ENCODE measurements around the gene IKZF3.
A peak's percentile ranks its signal among the peaks of the same experiment; 100 is the strongest.
"Not testable (repeated sequence)": the region's sequence is repeated elsewhere in the genome, so short reads cannot be mapped to it uniquely, and the experiment has no call there.

IKZF3 gene

DNA sequence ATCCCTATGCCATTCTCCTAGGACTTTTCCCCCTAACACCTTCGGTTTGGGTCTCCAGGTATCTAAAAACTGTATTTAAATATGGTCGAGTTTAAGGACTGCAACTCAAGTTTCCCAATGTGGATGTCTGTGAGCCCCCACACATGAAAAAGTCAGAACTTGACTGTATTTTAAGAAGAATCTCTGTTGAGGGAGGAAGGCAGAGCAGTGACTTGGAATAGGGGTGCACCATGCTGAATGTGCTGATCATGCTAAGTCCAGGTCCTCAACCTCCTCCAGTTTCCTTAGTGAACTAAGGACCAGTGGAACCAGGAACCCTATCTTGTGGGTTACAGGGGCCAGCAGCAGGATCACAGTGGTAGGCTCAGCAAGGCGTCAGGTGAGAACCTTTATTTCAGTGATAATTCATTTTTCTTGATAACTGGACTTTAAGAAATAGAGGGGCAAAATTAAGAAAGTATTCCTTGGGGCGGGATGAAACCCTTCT is 106.9 kb downstream of the IKZF3 start:
- no peak for DNase-seq (ENCODE audit: low read depth in 2 of 3, low spot score in 1 of 3)

DNA sequence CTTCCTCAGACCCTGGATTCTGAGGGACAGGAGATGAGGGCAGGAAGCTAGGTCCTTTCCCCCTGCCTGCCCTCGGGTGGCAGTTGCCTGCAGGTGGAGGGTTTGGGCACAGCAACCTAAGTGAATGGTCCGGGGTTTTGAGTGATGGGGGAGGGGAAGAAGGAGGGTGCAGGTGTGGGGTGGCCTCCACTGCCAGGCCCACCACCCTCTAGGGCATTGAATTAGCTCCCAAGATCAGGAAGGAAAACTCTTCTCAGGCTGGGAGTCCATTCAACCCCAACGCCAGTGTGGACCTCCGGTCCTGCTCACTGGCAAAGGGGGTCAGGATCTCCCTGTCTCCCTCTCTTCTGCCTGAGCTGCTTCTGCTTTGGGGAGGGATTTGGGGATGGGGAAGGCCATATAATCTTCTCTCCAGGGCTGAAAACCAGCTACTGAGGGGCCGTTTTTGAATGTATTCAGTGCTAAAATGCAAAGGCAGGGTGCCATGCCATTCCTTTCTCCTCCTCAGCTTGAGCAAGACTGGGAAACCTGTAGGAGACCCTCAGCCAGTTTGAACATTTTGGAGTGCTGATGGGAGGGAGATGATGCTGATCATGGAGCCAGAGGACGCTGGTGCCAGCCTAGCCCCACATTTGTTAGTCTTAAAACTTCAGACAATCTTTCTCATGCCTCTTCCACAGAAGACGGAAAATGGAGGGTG is 107.6 kb downstream of the IKZF3 start:
- DNase-seq (ENCODE audit: low read depth in 2 of 3, low spot score in 1 of 3), result no peak

DNA sequence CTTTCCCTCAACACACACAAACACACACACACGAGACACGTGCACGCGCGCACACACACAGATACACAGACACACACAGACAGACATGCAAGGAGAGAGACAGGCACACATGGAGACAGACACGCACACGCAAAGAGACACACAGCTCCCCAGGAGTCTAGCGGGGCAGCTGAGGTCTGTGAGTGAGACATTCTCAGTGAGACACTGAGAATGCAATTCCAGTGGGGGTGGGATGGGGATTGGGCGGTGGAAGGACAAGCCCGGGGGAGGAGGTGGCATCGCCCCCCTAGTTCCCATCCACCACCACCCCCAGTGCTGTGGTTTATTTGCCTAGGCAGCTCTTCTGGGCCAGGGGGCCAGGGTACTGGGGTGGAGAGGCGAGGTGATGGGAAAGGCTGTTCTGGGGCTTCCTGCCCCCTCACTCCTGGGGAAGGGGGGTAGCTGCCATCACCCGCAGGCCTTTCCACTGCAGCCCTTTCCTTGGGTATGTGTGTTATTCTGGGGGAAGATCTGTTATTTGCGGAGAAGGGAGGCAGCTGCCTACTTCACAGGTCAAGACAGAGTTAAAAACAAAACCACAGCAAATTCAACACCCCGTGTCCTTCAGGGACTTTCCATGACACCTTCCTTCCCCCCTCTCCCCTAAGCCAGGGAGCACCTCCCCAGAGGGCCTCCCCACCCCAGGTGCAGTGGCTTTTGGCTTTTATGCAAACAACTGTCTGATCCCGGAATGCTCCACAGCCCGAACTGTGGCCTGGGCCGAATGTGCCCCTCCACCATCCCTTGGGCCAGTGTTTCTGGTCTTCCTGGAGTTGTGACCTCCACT is 108.3 kb downstream of the IKZF3 start:
- no peak for DNase-seq (ENCODE audit: low read depth in 2 of 3, low spot score in 1 of 3)

DNA sequence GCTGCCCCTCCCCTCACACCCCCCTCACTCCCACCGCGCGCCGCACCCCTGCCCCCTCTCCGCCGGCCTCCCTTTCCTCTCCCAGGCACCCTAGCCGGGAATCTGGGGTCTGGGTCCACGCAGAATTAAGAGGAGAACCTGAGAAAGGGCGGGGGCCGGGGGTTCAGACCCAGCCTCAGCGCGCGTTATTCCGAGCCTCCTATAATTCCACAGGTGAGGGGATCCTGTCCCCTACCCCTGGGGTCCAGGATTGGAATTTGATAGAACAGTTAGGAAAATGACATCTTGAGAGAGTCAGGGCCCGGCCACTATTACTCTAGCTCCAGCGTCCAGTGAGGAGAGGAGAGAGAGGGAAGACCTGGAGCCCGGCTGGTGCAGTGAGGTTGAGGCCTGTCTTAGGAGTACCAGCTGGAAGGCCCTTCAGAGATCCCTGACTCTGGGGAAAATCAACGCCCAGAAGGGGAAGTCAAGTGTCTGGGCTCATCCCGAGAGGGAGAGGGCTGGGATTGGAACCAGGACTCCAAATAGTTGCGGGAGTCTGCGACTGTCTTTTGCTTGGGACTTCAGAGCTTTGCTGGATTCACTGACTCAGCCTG is 109.1 kb downstream of the IKZF3 start:
- DNase-seq (ENCODE audit: low read depth in 2 of 3, low spot score in 1 of 3), result no peak

DNA sequence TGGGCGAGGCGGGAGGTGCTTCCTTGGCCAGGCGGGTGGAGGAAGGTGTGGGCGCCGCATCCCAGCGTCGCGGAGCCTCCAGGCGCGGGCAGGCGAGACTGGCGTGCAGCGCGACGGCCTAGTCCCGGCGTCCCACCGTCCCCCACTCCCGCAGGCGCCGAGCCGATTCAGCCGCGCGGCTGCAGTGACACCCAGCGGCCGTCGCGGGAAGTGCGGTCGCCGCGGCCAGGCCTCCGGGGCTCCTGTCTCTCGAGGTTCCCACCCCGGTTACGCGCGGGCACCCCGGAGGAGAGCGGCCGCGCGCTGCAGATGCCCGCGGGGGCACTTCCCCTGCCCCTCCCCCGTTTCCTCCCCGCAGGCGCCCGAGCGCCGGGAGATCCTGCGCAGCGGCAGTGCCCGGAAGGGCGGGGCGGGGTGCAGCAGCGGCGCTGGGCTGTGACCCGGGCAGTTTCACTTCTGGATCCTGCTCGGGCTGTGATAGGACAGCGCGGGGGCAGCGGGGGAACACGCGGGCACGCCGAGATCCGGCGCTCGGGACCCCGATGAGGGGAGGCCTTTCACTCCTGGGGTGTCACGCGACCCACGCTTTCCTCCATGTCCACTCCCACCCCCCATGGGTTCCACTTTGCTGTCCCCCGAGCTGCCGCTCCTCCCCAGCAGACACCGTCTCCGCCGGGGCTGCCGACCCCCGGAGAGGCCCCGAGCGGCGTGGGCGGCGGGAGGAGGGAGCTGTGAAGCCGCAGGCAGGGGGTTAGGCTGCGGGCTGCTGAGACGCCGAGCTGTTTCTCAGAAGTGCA is 109.8 kb downstream of the IKZF3 start:
- peak; percentile 87 to 94 (median 91) for DNase-seq (ENCODE audit: low read depth in 2 of 3, low spot score in 1 of 3)

DNA sequence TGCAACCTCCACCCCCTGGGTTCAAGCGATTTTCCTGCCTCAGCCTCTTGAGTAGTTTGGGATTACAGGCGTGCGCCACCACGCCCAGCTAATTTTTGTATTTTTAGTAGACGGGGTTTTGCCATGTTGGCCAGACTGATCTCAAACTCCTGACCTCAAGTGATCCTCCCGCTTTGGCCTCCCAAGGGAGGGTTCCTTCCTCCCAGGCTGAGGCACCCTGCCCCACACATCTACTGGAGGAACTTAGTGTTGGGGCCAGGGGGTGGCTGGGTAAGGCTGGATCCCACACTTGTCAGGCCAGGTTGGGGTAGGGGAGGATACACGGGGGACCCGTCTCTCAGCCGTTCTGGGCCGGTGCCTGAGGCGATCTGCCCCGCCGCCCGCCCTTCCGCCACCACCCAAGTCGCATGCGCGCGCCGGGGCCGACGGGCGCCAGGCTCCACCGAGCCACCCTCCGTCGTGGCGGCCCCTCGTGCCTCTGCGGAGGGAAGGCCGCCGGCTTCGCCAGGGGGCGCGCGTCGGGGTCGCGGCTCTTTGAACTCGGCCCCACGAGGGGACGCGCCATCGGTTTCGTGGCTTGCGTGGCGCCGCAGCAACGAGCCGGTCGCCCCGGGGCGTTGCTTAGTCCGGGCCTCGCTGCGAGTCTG is 110.5 kb downstream of the IKZF3 start:
- DNase-seq (ENCODE audit: low read depth in 2 of 3, low spot score in 1 of 3), result no peak

DNA sequence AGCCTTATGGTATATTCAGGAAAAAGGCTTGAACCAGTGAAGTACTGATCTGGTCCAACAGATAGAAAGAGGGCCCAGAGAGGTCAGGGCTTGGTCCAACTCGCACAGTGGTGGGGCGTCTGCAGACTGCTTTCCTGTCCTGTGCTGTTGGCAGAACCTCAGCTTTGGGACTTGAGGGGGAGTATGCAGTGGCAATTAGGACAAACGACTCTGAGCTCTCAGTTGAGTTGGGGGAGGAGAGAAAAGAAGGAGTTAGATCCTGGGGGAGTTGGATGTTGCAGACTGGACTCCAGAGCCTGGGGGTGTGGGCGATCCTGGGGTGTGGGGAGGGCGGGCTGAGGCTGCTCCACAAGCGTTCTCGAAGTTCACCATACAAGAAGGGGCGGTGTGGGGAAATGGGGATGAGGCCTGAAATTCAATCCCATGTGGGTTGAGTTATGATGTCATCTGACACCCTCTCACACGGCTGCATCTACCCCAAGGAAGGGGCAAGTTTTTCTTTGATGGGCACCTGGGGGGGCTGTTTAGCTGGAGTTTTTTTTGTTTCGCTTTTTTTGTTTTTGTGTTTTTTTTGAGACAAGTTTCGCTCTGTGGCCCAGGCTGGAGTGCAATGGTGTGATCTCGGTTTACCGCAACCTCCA is 111.8 kb downstream of the IKZF3 start:
- no peak for DNase-seq (ENCODE audit: low read depth in 2 of 3, low spot score in 1 of 3)

DNA sequence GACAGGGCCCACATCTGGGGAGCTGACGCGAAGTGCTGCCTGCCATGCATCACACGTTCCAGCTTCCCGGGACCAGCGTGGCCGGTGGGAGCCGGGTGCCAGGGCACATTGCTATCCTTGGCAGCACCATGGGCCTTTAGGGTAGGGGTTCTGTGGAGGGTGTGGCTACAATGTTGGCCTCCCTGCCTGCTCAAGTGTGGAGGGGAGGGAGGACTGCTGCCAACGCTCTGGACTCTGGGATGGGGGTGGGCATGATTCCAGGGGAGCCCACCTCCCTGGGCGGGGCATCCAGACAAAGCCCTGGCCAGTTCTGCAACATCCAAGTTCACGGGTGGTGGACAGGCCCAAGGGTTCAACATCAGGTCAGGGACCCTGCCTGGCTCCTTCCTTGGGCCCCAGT is 112.5 kb downstream of the IKZF3 start:
- no peak for DNase-seq (ENCODE audit: low read depth in 2 of 3, low spot score in 1 of 3)

DNA sequence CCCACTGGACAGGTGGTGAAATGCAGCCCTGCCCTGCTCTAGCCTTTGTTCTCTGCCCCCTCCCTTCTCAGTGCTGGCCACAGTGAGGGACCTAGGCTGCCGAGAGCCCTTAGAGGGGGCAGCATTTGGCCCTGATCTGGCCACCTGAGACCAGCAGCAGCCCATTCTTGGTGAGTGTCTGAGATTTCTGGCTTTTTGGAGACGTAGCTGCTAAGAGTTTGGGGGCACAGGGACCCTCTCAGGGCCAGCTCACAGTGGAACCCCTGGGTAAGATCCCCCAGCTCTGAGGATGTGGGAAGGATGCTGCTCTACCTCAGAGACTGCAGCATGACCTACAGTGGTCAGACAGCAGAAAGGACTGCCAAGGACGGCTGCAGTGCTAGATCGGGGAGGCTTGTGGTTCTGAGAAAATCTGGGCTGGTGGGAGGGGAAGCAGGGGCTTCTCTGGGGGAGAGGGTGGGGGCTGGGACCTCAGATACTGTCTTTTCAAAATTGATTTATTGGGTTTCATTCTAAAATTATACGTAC is 113.0 kb downstream of the IKZF3 start:
- no peak for DNase-seq (ENCODE audit: low read depth in 2 of 3, low spot score in 1 of 3)

DNA sequence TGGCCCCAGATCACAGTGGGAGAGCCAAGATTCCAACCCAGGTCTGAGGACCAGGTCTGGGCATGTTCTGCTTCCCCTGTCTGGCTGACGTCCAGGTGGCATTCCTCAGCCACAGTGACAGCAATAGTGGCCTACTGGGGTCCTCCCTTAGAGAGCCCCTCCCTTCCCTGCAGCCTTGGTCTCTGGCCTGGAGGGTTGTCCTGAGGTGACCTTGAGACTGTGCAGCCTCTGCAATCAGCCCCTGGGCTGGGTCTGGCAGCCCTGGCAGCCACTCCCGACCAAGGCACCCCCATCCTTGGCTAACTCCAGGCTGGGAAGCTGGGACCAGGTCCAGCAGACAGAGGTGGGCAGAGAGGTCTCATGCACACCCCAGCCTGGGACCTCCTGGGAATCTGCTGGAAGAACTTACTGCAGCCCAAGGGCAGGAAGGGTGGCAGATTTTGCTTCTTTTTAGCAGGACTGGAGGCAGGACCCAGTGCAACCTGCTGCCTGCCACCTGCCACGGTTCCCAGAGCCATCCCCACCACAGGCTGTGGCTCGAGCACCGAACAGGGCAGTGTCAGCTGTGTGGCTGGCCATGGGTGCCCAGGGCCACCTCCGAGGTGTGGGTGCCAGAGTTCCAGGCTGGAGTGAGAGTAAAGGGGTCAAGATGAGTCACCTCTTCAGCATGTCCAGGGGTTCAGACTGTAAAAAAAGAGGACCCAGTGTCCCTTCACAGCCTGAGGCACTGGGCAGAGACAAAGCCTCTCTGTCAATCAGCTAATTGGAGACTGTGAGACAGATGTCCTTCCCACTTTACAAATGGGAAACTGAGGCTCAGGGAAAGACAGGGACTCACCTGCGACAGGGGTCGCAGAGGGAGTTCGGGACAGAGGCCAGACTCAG is 113.7 kb downstream of the IKZF3 start:
- DNase-seq (ENCODE audit: low read depth in 2 of 3, low spot score in 1 of 3), result no peak

DNA sequence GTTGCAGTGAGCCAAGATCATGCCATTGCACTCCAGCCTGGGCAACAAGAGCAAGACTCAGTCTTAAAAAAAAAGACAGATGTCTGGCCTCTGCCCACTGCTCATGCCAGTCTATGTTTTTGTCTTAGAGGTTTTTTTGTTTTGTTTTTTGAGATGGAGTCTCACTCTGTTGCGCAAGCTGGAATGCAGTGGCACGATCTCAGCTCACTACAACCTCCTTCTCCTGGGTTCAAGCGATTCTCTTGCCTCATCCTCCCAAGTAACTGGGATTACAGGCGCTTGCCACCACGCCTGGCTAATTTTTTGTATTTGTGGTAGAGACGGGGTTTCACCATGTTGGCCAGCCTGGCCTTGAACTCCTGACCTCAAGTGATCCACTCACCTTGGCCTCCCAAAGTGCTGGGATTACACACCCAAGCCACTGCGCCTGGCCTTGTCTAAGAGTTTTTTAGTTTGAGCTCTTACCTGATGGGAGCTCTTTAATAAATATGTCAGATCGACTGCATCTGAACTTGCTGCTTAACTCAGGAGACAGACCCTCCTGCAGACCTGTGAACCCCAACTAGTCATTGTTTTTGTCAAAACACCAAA is 115.6 kb downstream of the IKZF3 start:
- DNase-seq (ENCODE audit: low read depth in 2 of 3, low spot score in 1 of 3), result not testable (repeated sequence)

DNA sequence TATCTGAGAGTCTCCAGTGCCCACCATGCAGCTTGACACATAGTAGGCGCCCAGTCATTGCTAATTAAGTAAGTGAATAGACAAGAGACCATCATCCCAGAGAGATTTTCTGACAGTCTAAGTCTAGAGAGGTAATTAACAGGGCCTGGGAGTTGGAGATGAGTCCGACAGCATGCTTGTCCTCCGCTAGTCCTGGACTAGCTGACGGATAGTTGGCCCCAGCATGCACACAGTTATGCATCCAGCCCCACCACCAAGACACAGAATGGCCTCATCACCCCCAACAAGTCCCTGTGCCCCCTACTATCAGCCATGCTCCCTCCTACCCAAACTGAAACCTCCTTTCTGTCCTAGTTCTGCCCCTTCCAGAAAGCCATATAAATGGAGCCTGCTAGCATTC is 116.4 kb downstream of the IKZF3 start:
- DNase-seq (ENCODE audit: low read depth in 2 of 3, low spot score in 1 of 3), result no peak

DNA sequence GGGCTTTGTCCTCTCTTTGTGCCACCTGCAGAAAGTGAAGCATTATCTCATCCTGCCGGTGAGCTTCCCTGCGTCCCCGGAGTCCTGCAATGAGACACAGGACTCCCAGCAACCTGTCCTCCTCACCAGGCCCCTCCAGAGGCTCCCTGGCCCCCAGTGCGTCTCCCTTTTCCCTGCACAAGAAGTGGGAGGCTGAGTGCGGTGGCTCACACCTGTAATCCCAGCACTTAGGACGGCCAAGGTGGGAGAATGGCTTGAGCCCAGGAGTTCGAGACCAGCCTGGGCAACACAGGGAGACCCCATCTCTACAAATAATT is 118.0 kb downstream of the IKZF3 start:
- DNase-seq (ENCODE audit: low read depth in 2 of 3, low spot score in 1 of 3), result no peak

DNA sequence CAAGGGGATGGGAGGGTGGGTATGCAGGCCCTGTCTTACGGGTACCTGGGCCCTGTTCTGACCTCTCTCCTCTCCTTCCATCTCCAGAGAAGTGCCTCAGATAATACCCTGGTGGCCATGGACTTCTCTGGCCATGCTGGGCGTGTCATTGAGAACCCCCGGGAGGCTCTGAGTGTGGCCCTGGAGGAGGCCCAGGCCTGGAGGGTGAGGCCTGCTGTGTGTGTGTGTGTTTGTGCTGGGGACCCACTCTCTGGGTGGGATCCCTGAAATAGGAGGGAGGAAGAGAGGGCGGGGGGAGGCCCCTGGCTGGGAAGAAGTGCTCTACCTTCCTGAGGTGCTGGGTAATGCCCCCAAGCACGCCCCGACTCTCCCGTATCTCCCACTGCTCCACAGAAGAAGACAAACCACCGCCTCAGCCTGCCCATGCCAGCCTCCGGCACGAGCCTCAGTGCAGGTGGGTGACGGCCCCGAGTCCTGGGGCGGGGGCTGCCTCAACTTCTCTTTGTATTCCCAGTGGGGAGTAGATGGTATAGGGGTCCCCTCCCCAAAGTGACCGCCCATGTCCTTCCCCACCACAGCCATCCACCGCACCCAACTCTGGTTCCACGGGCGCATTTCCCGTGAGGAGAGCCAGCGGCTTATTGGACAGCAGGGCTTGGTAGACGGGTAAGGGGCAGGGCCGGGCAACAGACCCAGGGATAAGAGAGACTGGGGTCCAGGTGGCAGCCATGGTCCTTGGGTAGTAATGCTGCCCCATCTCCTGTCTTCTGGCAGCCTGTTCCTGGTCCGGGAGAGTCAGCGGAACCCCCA is 118.6 kb downstream of the IKZF3 start:
- DNase-seq (ENCODE audit: low read depth in 2 of 3, low spot score in 1 of 3), result no peak

DNA sequence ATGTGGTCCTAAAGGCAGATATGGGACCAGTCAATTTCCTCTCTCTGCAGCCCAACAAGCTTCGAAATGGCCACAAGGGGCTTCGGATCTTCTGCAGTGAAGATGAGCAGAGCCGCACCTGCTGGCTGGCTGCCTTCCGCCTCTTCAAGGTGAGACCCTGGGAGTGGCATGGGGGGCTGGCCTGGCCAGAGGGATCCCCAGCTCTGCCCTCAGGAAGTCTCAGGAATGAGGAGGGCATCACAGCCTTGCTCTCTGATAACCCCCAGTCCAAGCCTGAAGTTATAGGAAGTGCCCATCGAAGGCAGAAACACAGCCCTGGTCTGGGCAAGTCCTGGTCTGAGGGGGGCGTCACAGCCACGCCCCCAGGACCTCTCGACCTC is 119.3 kb downstream of the IKZF3 start:
- DNase-seq (ENCODE audit: low read depth in 2 of 3, low spot score in 1 of 3), result no peak

DNA sequence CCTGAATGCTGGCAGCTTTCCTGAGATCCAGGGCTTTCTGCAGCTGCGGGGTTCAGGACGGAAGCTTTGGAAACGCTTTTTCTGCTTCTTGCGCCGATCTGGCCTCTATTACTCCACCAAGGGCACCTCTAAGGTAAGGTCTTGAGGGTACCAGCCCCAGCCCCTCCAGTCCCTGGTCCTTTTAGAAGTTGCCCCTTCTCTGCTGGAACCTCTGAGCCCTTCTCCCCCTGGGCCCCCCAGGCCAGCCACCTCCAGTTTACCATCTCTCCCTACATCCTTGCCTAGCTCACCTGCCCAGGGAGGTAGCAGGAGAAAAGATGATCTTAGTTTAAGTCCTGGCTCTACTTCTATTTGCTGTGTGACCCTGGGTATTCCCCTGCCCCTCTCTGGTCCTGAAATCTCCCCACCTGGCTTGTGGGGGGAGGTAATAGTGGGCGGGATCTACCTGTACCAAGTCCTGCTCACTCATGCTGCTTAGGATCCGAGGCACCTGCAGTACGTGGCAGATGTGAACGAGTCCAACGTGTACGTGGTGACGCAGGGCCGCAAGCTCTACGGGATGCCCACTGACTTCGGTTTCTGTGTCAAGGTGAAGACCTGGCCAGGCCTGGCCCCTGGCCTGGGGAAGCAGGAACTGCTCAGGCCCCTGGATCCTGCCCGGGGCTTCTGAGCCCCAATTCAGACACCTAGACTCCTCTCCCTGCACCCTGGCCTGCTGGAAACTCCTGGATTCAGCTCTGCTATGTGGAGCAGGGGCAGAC is 119.9 kb downstream of the IKZF3 start:
- DNase-seq (ENCODE audit: low read depth in 2 of 3, low spot score in 1 of 3), result no peak

DNA sequence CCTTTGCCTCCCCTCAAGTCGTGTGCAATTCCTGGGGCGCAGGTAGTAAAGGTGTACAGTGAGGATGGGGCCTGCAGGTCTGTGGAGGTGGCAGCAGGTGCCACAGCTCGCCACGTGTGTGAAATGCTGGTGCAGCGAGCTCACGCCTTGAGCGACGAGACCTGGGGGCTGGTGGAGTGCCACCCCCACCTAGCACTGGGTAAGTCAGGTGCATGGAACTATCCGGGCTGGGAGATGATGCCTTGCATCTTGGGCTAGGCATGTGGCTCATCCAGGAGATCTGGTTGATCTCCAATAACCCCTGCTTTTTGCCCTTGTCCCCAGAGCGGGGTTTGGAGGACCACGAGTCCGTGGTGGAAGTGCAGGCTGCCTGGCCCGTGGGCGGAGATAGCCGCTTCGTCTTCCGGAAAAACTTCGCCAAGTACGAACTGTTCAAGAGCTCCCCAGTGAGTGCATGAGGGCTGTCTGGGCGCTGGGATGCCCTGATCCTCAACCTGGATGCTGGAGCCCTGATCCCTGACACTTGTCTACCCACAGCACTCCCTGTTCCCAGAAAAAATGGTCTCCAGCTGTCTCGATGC is 121.2 kb downstream of the IKZF3 start:
- no peak for DNase-seq (ENCODE audit: low read depth in 2 of 3, low spot score in 1 of 3)
